ENCODE measurements around the gene MYADML2.
"Not testable (repeated sequence)": the region's sequence is repeated elsewhere in the genome, so short reads cannot be mapped to it uniquely, and the experiment has no call there.

MYADML2 gene

GRCh38 chr17:81958633-81959342 lies 11.8 kb upstream of the MYADML2 start:
- no peak for DNase-seq

GRCh38 chr17:81957691-81958432 lies 10.8 kb upstream of the MYADML2 start:
- no peak for DNase-seq

- no peak for DNase-seq
Measured at GRCh38 chr17:81956607-81957589, 9.9 kb upstream of the MYADML2 start.

GRCh38 chr17:81955756-81956544 lies 8.9 kb upstream of the MYADML2 start:
- no peak for DNase-seq

- no peak for DNase-seq
Measured at GRCh38 chr17:81955058-81955681, 8.1 kb upstream of the MYADML2 start.

- no peak for DNase-seq
Measured at GRCh38 chr17:81954131-81955057, 7.4 kb upstream of the MYADML2 start.

GRCh38 chr17:81953443-81953842 lies 6.4 kb upstream of the MYADML2 start:
- DNase-seq = not testable (repeated sequence)

- DNase-seq = no peak
Measured at GRCh38 chr17:81952792-81953228, 5.8 kb upstream of the MYADML2 start.

GRCh38 chr17:81951785-81952684 lies 5.0 kb upstream of the MYADML2 start:
- no peak for DNase-seq

GRCh38 chr17:81950501-81950900 lies 3.5 kb upstream of the MYADML2 start:
- DNase-seq = no peak

- no peak for DNase-seq
Measured at GRCh38 chr17:81948635-81949378, 1.8 kb upstream of the MYADML2 start.

- no peak for DNase-seq
Measured at GRCh38 chr17:81944858-81945257, 2.2 kb downstream of the MYADML2 start.

- no peak for DNase-seq
Measured at GRCh38 chr17:81942167-81942553, 4.9 kb downstream of the MYADML2 start.

- DNase-seq = no peak
Measured at GRCh38 chr17:81941484-81942166, 5.4 kb downstream of the MYADML2 start.

GRCh38 chr17:81940538-81941483 lies 6.2 kb downstream of the MYADML2 start:
- no peak for DNase-seq

- DNase-seq = no peak
Measured at GRCh38 chr17:81939881-81940385, 7.1 kb downstream of the MYADML2 start.

- DNase-seq = no peak
Measured at GRCh38 chr17:81939218-81939617, 7.8 kb downstream of the MYADML2 start.
